HG03354 (cell line): ENCODE data around the gene KRT14.

Source experiments
- ATAC-seq: cut with Tn5 transposase; IDR thresholded peaks from one replicate; pipeline ENCODE4 v1.9.1; 2021; ENCODE audit warnings: mild to moderate bottlenecking; ENCODE audit not compliant: unreplicated experiment, poor library complexity, severe bottlenecking

Gene KRT14

DNA sequence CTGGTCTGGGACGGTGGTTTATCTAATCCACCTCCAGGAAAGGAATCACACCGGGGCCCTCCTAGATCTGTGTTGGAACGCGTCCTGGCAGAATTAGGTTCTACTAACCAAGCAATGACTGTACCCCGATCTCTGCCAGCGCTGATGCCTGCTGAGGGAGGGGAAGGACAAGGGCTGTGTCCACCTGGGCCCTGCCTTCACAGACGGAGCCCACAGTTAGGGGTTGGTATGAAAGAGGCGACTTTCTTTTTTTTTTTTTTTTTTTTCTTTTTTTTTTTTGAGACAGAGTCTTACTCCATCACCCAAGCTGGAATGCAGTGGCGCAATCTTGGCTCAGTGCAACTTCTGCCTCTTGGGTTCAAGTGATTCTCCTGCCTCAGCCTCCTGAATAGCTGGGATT is 48.7 kb downstream of the KRT14 start:
- ATAC-seq = no peak

DNA sequence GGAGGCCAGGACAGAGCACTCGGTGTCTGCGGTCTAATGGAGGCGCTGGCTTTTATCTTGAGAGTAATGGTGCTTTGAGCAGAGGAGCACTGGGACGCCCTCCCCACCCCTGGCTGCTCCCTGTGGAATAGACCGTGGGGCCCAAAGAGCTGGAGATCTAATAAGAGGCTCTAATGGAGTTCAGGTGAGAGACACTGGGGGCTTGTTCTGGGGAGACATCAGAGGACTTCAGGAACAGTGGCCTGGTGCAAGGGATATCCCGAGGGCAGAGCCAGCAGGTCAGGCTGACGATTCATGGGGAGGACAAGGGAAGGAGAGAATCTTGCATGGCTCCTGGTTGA is 49.1 kb downstream of the KRT14 start:
- ATAC-seq = no peak

DNA sequence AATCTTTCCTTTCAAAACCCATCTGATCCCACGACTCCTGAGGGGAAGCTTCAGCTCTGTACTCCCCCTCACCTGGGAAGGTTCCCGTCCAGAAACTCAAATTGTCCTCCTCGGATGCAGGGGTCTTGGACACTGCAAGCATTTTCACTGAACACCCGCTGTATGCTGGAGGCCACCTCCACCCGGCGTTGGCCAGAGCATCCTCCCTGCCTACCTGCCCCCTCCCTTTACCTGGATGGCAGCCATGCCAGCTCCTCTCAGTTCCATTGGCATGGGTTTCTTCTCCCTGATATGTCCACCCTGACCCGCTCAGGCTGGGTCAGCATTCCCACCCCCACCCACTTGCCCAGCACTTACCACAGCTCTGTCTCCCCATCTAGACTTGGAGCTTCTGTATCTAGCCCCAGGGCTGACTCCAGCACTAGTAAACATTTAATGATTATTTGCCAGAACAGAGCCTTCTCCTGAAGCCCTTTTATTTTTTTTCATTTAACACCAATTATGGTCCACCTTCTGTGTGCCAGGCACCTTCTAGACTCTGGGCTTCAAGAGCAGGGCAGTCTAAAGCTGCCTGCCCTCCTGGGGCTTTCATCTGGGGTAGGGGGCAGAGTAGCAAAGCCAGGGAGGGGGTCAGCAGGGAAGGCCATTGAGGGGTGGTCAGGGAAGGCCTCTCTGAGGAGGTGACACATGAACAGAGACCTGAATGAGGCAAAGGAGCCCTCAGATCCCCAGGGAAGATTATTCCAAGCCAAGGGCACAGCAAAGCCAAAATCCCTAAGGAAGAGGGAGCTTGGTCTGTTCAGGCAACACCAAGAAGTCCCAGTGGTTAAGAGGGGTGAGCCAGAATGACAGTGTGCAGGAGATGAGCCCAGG is 49.7 kb downstream of the KRT14 start:
- ATAC-seq = no peak

DNA sequence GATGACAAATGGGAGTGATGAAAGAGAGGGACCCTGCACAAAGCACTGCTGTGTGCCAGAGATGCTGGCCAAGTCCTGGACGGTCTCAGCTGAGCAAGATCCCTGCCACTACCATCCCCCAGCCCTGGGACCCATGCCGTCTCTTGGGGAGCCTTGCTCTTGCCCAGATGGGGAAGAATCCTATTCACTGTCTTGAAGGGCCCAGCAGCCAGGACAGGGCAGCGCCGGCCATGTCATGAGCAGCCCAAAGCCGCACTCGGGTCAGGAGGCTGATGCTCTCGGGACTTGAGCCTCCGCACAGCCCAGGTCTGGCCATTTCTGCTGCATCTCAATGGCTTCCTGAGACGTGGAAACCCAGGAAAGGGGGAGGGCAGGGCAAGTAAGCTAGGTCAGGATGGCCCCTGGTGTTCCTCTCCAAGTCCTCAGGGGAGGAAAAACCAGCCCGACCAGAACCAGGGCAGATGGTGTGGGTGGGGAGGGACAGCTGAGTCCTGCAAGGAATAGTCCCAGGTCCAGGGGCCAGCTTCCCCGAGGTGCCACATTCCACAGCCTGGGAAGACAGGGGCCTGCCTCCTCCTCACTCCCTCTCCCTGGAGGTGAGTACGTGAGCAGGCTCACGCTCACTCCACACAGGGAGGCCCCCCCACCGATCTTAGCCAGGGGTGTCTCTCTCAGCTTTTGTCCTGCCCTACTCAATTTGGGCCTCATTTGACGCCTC is 50.8 kb downstream of the KRT14 start:
- no peak for ATAC-seq

DNA sequence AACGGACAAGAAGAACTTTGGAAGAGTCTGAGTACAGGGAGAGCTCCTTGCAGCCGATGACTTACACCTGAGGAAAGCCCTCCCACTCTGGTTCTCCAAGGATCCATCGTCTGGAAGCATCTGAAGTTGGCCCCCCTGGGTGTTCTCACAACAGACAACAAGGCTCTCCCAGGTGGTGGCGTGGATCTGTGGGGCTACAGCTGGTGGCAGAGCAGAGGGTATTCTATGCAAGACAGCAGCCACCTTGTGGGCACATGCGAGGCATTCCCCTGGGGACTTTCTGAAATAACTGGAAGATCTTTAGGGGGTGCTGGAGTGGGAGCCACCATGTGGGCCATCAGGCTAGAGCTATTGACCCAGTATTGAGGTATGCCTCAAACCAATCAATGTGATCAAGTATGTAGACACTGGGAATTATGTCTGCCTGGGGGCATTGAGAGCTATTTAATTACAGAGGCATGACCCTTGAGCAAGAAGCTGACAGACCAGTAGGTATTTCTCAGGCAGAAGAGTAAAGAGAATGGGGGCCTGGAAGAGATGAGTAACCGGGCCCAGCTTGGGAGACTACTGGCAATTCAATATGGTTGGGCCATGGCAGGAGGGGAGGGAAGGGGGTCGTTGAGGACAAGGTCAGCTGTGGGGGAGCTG is 51.7 kb downstream of the KRT14 start:
- ATAC-seq = no peak

DNA sequence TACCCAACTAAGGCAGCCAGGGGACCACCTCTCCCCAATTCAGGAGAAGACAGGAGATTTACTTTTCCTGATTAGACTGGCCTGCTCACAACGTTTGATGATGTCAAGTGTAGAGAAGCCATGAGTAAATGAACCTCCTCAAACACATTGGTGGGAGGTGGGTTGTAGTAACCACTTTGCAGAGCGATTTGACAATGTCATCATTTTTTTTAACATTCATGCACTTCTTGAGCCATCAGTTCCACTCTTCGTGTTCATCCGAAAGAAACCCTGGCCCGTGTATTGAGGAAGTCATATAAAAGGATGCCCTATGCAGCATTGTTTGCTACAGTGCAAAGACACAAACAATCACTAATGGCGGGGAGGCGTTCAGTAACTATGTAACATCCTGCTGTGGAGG is 53.1 kb downstream of the KRT14 start:
- no peak for ATAC-seq

DNA sequence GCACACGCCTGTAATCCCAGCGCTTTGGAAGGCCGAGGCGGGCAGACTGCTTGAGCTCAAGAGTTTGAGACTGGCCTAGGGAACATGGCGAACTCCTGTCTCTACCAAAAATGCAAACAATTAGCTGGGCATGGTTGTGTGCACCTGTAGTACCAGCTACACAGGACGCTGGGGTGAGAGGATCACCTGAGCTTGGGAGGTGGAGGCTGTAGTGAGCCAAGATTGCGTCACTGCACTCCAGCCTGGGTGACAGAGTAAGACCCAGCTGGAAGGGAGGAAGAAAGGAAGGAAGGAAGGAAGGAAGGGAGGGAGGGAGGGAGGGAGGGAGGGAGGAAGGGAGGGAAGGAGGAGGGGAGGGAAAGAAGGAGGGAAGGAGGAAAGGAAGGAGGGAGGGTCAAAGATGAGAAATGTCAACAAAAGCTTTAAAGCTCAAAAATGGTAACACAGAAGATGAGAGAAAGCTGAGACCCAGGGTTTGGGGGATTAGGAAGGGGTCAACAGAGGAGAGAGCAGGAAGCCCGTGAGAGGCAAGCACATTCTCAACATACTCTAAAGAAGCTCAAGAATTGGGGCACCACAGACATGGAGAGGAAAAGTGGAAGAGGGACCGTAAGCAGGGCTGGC is 53.6 kb downstream of the KRT14 start:
- no peak for ATAC-seq
